Heart right ventricle (tissue), 16 donors: ENCODE data around the gene TRIP13. TPM values are rescaled to one million over a fixed set of nuclear protein-coding genes. Genes with fewer than 3 reads are reported as not detected.

Experiments
- ATAC-seq, 8 donors: fragments of 200-7000 bp; cut with Tn5 transposase; one replicate each; pipeline ENCODE4 v1.9.1; 2020; ENCODE audit warnings: mild to moderate bottlenecking in 8 of 8, moderate library complexity in 8 of 8, moderate number of reproducible peaks in 1 of 8
- DNase-seq, 2 donors: peaks; one replicate each; pipeline ENCODE4 v3.0.0-alpha.2; 2020
- H3K27ac ChIP-seq, 10 donors: fragments of 200-600 bp; sonication (generic) in 2 of 10; one replicate each; pipeline versions ENCODE4 v1.5.0 to v1.8.0; 2020 to 2022; ENCODE audit warnings: mild to moderate bottlenecking in 3 of 10
- H3K27me3 ChIP-seq, 7 donors: fragments of 200-600 bp; one replicate each; pipeline ENCODE4 v1.8.0; 2021 to 2022; ENCODE audit warnings: mild to moderate bottlenecking in 2 of 7
- H3K36me3 ChIP-seq, 9 donors: fragments of 200-600 bp; sonication (generic) in 1 of 9; one replicate each; pipeline versions ENCODE4 v1.5.0 to v1.8.0; 2020 to 2022; ENCODE audit warnings: mild to moderate bottlenecking in 2 of 9
- H3K4me1 ChIP-seq, 9 donors: fragments of 200-600 bp; sonication (generic) in 1 of 9; one replicate each; pipeline versions ENCODE4 v1.5.0 to v1.8.0; 2020 to 2022; ENCODE audit warnings: mild to moderate bottlenecking in 4 of 9
- H3K4me3 ChIP-seq, 10 donors: fragments of 200-600 bp; sonication (generic) in 2 of 10; one replicate each; pipeline versions ENCODE4 v1.5.0 to v1.8.0; 2020 to 2022; ENCODE audit warnings: mild to moderate bottlenecking in 7 of 10, moderate library complexity in 2 of 10
- H3K9me3 ChIP-seq, 11 donors: fragments of 200-600 bp in 10 of 11; sonication (generic) in 2 of 11; one replicate each; pipeline versions ENCODE4 v1.5.0 to v1.8.0; 2013 to 2022; ENCODE audit warnings: mild to moderate bottlenecking in 2 of 11, control low read depth in 1 of 11, moderate library complexity in 1 of 11
- WGBS, 2 donors: extraction: QIAGEN DNeasy Blood & Tissue Kit; methylation state at CpG; one replicate each; pipeline ENCODE4 v1.1.7; 2013; ENCODE audit warnings: inconsistent platforms in 1 of 2; 5-methylcytosine and 5-hydroxymethylcytosine counted together
- intact Hi-C, 10 donors: fragments of 100-400 bp; cut with DNase I; formaldehyde crosslinking; loops; one replicate each; pipeline versions ENCODE4 v1.11.1 to v1.14.2; 2022
- polyA plus RNA-seq, 2 donors: library from polyadenylated mRNA; stranded (reverse); fragments of 200-250 nt; gene quantifications; one replicate each; pipeline ENCODE4 v1.2.3, GENCODE V29; 2013
- total RNA-seq, 10 donors: library from RNA; stranded (reverse); fragmentation: NEBNext Ultra II Directional in 3 of 10; extraction: Animal tissue kit (Norgen Biotek cat#: 25700) in 3 of 10; gene quantifications; one replicate each; pipeline versions ENCODE4 v1.2.1 to v1.2.4, GENCODE V29; 2021 to 2023
- TF ChIP-seq, protein P1 (sequence below), 9 donors: fragments of 200-600 bp; sonication (generic) in 2 of 9; IDR thresholded peaks; one replicate each; pipeline versions ENCODE4 v1.5.0 to v1.8.0; 2021 to 2022; ENCODE audit warnings: antibody characterized with exemption in 9 of 9, mild to moderate bottlenecking in 5 of 9, moderate library complexity in 1 of 9
- donor health status: Arrhythmogenic right ventricular cardiomyopathy.
- donor health status: ischemic (EF 13 %, LVEDD 7.1; RV severe dilation, severe dysfunction).
- donor health status: healthy with polysubstance abuse.
- donor health status: DM: no; HTN: yes; CAD: no.
- donor health status: DM: no; HTN: no; CAD: no.
- donor health status: ischemic (EF 25% LVEDD 6.9; RV normal size, moderate dysfunction).
- donor health status: ischemic (EF 25% LVEDD 5.7; RV mildly dilated, moderate dysfunction).
- donor health status: healthy.
- donor health status: DM: yes; HTN: yes; CAD: no.
- donor health status: Ischemic cardiomyopathy.
- donor health status: ischemic (EF 35%, LVEDD 5.7; RV mildly dilated, moderate dysfunction).
- donor health status: nonischemic (EF 11% LVEDD 7.7; RV severe dilation, severe dysfunction).
- donor health status: DM: yes; HTN: yes; CAD: no.
- donor health status: PGD.
- donor health status: ischemic (EF 29% LVEDD 5.4; RV normal size, mild dysfunction).
- donor health status: nonischemic (EF 23%, LVEDD 6.1; RV moderate dilation, normal function).

Gene TRIP13
- total and polyA plus RNA-seq, 12 donors = 0.22 to 2.8 (median 0.86) TPM; not detected in 1

GRCh38 chr5:965604-966344 lies 73.1 kb downstream of the TRIP13 start:
- 81 to 85% methylated on average over 32 of the region's 32 CpGs for WGBS, 2 donors
- Histone ChIP-seq H3K27ac (no peak overlapping the region), H3K36me3 (no peaks in the 10 kb centered on the region), H3K4me1 (peaks cover 4 to 31% (median 19%) of the 10 kb centered on the region in 9 donors), H3K4me3 (no peak overlapping the region), H3K27me3 (peaks cover 0 to 31% (median 26%) of the 10 kb centered on the region in 7 donors), H3K9me3 (no peaks in the 10 kb centered on the region)
- intact Hi-C loops = no loop called here
- TF ChIP-seq, protein P1, sequence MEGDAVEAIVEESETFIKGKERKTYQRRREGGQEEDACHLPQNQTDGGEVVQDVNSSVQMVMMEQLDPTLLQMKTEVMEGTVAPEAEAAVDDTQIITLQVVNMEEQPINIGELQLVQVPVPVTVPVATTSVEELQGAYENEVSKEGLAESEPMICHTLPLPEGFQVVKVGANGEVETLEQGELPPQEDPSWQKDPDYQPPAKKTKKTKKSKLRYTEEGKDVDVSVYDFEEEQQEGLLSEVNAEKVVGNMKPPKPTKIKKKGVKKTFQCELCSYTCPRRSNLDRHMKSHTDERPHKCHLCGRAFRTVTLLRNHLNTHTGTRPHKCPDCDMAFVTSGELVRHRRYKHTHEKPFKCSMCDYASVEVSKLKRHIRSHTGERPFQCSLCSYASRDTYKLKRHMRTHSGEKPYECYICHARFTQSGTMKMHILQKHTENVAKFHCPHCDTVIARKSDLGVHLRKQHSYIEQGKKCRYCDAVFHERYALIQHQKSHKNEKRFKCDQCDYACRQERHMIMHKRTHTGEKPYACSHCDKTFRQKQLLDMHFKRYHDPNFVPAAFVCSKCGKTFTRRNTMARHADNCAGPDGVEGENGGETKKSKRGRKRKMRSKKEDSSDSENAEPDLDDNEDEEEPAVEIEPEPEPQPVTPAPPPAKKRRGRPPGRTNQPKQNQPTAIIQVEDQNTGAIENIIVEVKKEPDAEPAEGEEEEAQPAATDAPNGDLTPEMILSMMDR (IDR thresholded peaks at IDR 0.05) = no peak
- DNase-seq (no peak), ATAC-seq (no peak)

DNA sequence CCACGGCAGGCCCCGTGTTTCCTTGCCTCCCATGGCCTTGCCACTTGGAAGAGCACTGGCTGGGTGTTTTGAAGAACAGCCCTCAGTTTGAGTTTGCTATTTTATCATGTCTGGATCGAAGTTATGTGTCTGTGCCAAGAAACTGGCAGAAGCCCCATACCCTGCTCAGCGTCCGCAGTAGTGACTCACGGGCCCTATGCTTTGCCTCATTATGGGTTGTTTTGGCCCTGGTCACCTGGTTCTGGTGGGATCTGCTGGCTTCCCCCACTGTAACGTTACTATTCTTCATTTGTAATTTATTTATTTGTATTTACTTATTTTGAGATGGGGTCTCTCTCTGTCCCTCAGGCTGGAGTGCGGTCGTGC lies 73.6 kb downstream of the TRIP13 start:
- intact Hi-C loops = no loop called here
- DNase-seq = no peak
- peaks cover 0 to 26% (median 14%) of the 10 kb centered on the region in 9 donors for H3K4me1 ChIP-seq
- peaks cover 0 to 2% (median 0%) of the 10 kb centered on the region in 11 donors for H3K9me3 ChIP-seq
- H3K4me3 ChIP-seq = no peak overlapping the region
- no peak for ATAC-seq
- H3K27ac ChIP-seq = no peak overlapping the region
- WGBS, 2 donors = 76 to 89% methylated on average over 9 of the region's 9 CpGs
- TF ChIP-seq, protein P1 (IDR thresholded peaks at IDR 0.05) = no peak
- peaks cover 0 to 32% (median 21%) of the 10 kb centered on the region in 7 donors for H3K27me3 ChIP-seq
- no peaks in the 10 kb centered on the region for H3K36me3 ChIP-seq

DNA sequence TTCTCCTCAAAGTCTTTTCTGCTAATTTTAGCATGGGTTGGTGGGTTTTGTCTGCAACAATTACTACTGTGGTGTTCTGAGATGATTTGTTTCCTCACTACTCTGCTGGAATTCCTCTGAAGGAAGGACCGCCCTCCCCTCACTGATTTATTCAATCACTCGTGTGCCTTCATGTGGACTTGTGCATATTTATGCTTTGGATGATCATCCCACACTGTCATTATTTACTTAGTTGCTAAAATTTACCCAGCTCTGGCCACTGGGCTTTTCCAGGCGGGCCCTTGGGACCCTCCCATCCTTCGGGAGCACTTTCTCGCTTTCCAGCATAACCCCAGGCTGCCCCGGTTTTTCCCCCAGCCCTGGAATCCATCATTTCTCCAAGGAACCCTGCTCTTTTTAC lies 74.3 kb downstream of the TRIP13 start:
- no peaks in the 10 kb centered on the region for H3K36me3 ChIP-seq
- DNase-seq (no peak), ATAC-seq (no peak)
- peaks cover 0 to 8% (median 0%) of the 10 kb centered on the region in 11 donors for H3K9me3 ChIP-seq
- peaks cover 0 to 32% (median 21%) of the 10 kb centered on the region in 7 donors for H3K27me3 ChIP-seq
- H3K4me1 ChIP-seq = peaks cover 0 to 25% (median 14%) of the 10 kb centered on the region in 9 donors
- WGBS, 2 donors = 80 to 81% methylated on average over 6 of the region's 6 CpGs
- TF ChIP-seq, protein P1 (IDR thresholded peaks at IDR 0.05) = no peak
- intact Hi-C loops = no loop called here
- no peak overlapping the region for H3K27ac ChIP-seq
- H3K4me3 ChIP-seq = no peak overlapping the region

Other genes with a start within 250 kb of the TRIP13 start
- 10 to 100 TPM in 7 of 10 donors, 1 to 10 TPM in 3; 9.7 to 50.6 (median 12.9) TPM for gene TPPP, start 199.5 kb upstream of the TRIP13 start, total RNA-seq
- 1 to 10 TPM; 4.6 to 5.9 TPM for gene TPPP, start 199.5 kb upstream of the TRIP13 start, polyA plus RNA-seq
- gene ZDHHC11B, start 108.2 kb upstream of the TRIP13 start, total RNA-seq = 10 to 100 TPM in 5 of 10 donors, 1 to 10 TPM in 5; 5.0 to 46.6 (median 10.3) TPM
- gene ZDHHC11B, start 108.2 kb upstream of the TRIP13 start, polyA plus RNA-seq = 10 to 100 TPM in 1 of 2 donors, 1 to 10 TPM in 1; 4.7 to 20.1 TPM
- gene ZDHHC11, start 41.9 kb upstream of the TRIP13 start, total RNA-seq = 10 to 100 TPM in 9 of 10 donors, 1 to 10 TPM in 1; 7.8 to 54.7 (median 21.1) TPM
- 10 to 100 TPM in 1 of 2 donors, 1 to 10 TPM in 1; 8.1 to 23.9 TPM for gene ZDHHC11, start 41.9 kb upstream of the TRIP13 start, polyA plus RNA-seq
- gene BRD9, start 83 bp upstream of the TRIP13 start, total RNA-seq = 10 to 100 TPM; 21.4 to 42.6 (median 26.9) TPM
- 10 to 100 TPM; 16.7 to 23.7 TPM for gene BRD9, start 83 bp upstream of the TRIP13 start, polyA plus RNA-seq
- 1 to 10 TPM in 7 of 10 donors, under 1 TPM in 3; 0.31 to 4.5 (median 1.5) TPM for gene NKD2, start 115.9 kb downstream of the TRIP13 start, total RNA-seq
- 10 to 100 TPM in 1 of 2 donors, 1 to 10 TPM in 1; 5.3 to 12.7 TPM for gene NKD2, start 115.9 kb downstream of the TRIP13 start, polyA plus RNA-seq
- 100 to 1,000 TPM; 122 to 208 (median 146) TPM for gene SLC12A7, start 219.2 kb downstream of the TRIP13 start, total RNA-seq
- gene SLC12A7, start 219.2 kb downstream of the TRIP13 start, polyA plus RNA-seq = 100 to 1,000 TPM in 1 of 2 donors, 10 to 100 TPM in 1; 36.3 to 145 TPM